SU-DHL-6 (cell line): ENCODE measurements around the gene AKIRIN2.

Source experiments
- H2AFZ ChIP-seq: fragments of 200-600 bp; sonication (generic); 2 replicates; pipeline ENCODE4 v1.6.1; 2014; ENCODE audit warnings: low read depth, mild to moderate bottlenecking, moderate library complexity, mixed read lengths, antibody characterized with exemption, low read length; ENCODE audit not compliant: severe bottlenecking
- H3F3A ChIP-seq: fragments of 200-600 bp; shearing (Covaris generic); 2 replicates; pipeline ENCODE4 v1.6.0; 2016; ENCODE audit warnings: antibody characterized with exemption, mild to moderate bottlenecking; ENCODE audit not compliant: insufficient read depth
- H3K27ac ChIP-seq: fragments of 200-600 bp; sonication (generic); 2 replicates; pipeline ENCODE4 v1.5.1; 2016; ENCODE audit warnings: low read depth, mild to moderate bottlenecking, low read length, moderate library complexity, mixed read lengths
- H3K27me3 ChIP-seq: fragments of 200-600 bp; sonication (generic), shearing (Covaris generic); 2 replicates; pipeline ENCODE4 v1.6.0; 2014; ENCODE audit warnings: mild to moderate bottlenecking, low read length
- H3K36me3 ChIP-seq: fragments of 200-600 bp; sonication (generic); 2 replicates; pipeline ENCODE4 v1.6.1; 2014; ENCODE audit warnings: mild to moderate bottlenecking, low read length, mixed read lengths
- H3K4me2 ChIP-seq: fragments of 300-600, 200-600 bp; shearing (Covaris generic), sonication (generic); 2 replicates; pipeline ENCODE4 v1.6.0; 2014; ENCODE audit warnings: low read length, low read depth, mild to moderate bottlenecking; ENCODE audit not compliant: poor library complexity, severe bottlenecking
- H3K4me3 ChIP-seq: fragments of 200-600 bp; sonication (generic); 2 replicates; pipeline ENCODE4 v1.5.1; 2014; ENCODE audit warnings: antibody characterized with exemption, low read length, mild to moderate bottlenecking, mixed read lengths; ENCODE audit not compliant: insufficient read depth, poor library complexity, severe bottlenecking
- H3K79me2 ChIP-seq: fragments of 200-600 bp; sonication (generic); 2 replicates; pipeline ENCODE4 v1.6.1; 2014; ENCODE audit warnings: mild to moderate bottlenecking, low read length, moderate library complexity; ENCODE audit not compliant: insufficient read depth
- H3K9ac ChIP-seq: fragments of 200-600 bp; sonication (generic); 2 replicates; pipeline ENCODE4 v1.7.0; 2014; ENCODE audit warnings: mild to moderate bottlenecking, low read length
- H3K9me2 ChIP-seq: fragments of 200-600 bp; sonication (generic); replicated peaks from 2 replicates; pipeline ENCODE4 v1.6.1; 2014; ENCODE audit warnings: low read length; ENCODE audit not compliant: insufficient read depth
- H3K9me3 ChIP-seq: fragments of 200-600 bp; sonication (generic); 2 replicates; pipeline ENCODE4 v1.6.1; 2014; ENCODE audit warnings: low read length, mixed read lengths; ENCODE audit not compliant: insufficient read depth
- H4K20me1 ChIP-seq: fragments of 200-600 bp; sonication (generic); 2 replicates; pipeline ENCODE4 v1.6.1; 2014; ENCODE audit warnings: low read depth, mild to moderate bottlenecking, antibody characterized with exemption, low read length, moderate library complexity, mixed read lengths
- CTCF ChIP-seq: fragments of 200-600 bp; sonication (generic); IDR thresholded peaks from one replicate; pipeline ENCODE4 v1.5.1; 2017; ENCODE audit warnings: antibody characterized with exemption, mild to moderate bottlenecking, low read length, moderate library complexity; ENCODE audit not compliant: insufficient read depth, poor library complexity, severe bottlenecking
- EZH2phosphoT487 ChIP-seq: fragments of 200-600 bp; sonication (generic), shearing (Covaris generic); conservative IDR thresholded peaks from 2 replicates; pipeline ENCODE4 v1.6.1; 2018; ENCODE audit warnings: mild to moderate bottlenecking, antibody characterized with exemption, low read length, moderate library complexity, mixed read lengths

AKIRIN2 gene

DNA sequence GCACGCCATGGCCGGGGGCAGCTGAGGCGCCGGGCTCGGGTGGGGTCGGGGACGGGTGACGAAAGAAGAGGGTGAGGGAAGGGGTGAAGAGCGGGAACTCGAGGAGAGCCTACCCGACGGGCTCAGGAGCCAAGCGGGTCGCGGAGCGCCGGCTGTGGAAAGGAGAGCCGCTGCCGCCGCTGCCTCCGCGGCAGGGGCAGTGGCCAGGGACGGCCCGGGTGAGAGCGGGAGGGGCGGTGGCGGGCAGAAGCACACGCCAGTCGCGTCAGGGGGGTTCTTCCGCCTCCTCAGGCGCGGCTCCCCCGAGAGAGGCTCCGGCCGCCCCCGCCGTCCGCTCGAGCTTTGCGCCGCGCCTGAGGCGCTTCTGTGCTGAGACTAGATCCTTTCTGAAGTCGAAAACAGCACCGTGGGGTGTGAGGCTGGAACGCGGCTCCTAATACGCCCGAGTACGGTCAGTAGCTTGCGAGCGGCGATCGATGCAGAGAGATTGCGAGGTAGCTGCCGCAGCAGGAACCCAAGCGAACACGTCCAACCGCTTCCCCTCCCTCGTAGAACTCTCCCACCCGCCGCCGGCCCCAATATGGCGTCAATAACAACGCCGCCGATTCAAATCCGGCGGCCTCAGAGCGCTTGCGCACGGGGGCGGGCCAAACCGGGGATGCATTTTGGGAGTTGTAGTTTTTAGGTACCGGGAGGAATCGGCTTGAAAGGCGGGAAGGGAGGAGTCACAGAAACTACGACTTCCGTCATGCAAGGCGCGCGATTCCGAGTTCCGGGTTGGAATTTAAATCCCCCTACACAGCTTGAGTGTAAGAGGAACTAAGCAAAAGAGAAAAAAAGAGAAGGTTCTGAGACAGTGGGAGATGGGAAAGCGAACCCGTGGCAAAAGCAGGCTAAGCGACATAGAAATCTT lies at the start of gene AKIRIN2:
Gene AKIRIN2 (minus strand): TSS at position 558 of the 913 bp plus-strand sequence. CDS start 549 bp downstream, at position 9.
- Histone ChIP-seq H3K9me2 (no peaks in the 10 kb centered on the region), H2AFZ (peak within 1 kb of the TSS; percentile 37), H3F3A (peaks cover 12% of the 10 kb centered on the region), H3K79me2 (peaks cover 51% of the 10 kb centered on the region), H4K20me1 (peaks cover 34% of the 10 kb centered on the region), H3K27me3 (no peaks in the 10 kb centered on the region), H3K36me3 (peaks cover 24% of the 10 kb centered on the region), H3K9ac (peak within 1 kb of the TSS; percentile 92), H3K27ac (peak within 1 kb of the TSS; percentile 92), H3K4me3 (peak within 1 kb of the TSS; percentile 89), H3K9me3 (no peaks in the 10 kb centered on the region), H3K4me2 (peak within 1 kb of the TSS; percentile 97)
- TF ChIP-seq CTCF (no peak), EZH2phosphoT487 (no peak)

DNA sequence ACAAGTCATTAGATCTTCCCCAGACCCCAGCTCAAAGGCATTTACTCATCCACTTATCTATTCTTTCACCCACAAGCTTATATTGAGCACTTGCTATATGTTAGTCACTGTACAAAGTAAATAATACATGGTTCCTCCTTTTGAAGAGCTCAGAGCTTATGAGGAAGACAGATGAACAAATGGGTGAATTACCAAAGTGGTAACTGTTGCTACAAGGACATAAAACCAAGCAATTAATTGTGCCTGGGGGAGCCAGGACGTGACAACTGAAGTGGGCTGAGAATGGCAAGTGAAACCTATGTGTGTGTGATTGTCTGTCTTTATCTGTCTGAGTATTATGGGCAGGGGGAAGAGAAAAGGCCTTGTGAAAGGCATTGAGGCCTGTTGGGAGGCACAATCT lies 45.6 kb upstream of the AKIRIN2 start:
- H4K20me1 ChIP-seq: no peaks in the 10 kb centered on the region
- H3K9ac ChIP-seq: no peak overlapping the region
- H2AFZ ChIP-seq: peak overlapping the region; percentile 10
- no peaks in the 10 kb centered on the region for H3F3A ChIP-seq
- no peaks in the 10 kb centered on the region for H3K9me3 ChIP-seq
- H3K36me3 ChIP-seq: no peaks in the 10 kb centered on the region
- H3K4me3 ChIP-seq: no peak overlapping the region
- H3K4me2 ChIP-seq: no peak overlapping the region
- no peaks in the 10 kb centered on the region for H3K79me2 ChIP-seq
- no peak for TF ChIP-seq EZH2phosphoT487
- no peaks in the 10 kb centered on the region for H3K27me3 ChIP-seq
- no peak overlapping the region for H3K27ac ChIP-seq
- H3K9me2 ChIP-seq: no peaks in the 10 kb centered on the region

GRCh38 chr6:87745966-87746721 lies 44.1 kb upstream of the AKIRIN2 start:
- H3K27me3 ChIP-seq: no peaks in the 10 kb centered on the region
- no peaks in the 10 kb centered on the region for H4K20me1 ChIP-seq
- H3K4me3 ChIP-seq: no peak overlapping the region
- no peak overlapping the region for H2AFZ ChIP-seq
- no peak overlapping the region for H3K27ac ChIP-seq
- H3F3A ChIP-seq: no peaks in the 10 kb centered on the region
- no peaks in the 10 kb centered on the region for H3K79me2 ChIP-seq
- H3K9me2 ChIP-seq: no peaks in the 10 kb centered on the region
- TF ChIP-seq CTCF: no peak
- TF ChIP-seq EZH2phosphoT487: no peak
- no peak overlapping the region for H3K4me2 ChIP-seq
- H3K9me3 ChIP-seq: no peaks in the 10 kb centered on the region
- no peaks in the 10 kb centered on the region for H3K36me3 ChIP-seq
- H3K9ac ChIP-seq: no peak overlapping the region
